ENCODE measurements around the gene BACH1.

Gene BACH1

DNA sequence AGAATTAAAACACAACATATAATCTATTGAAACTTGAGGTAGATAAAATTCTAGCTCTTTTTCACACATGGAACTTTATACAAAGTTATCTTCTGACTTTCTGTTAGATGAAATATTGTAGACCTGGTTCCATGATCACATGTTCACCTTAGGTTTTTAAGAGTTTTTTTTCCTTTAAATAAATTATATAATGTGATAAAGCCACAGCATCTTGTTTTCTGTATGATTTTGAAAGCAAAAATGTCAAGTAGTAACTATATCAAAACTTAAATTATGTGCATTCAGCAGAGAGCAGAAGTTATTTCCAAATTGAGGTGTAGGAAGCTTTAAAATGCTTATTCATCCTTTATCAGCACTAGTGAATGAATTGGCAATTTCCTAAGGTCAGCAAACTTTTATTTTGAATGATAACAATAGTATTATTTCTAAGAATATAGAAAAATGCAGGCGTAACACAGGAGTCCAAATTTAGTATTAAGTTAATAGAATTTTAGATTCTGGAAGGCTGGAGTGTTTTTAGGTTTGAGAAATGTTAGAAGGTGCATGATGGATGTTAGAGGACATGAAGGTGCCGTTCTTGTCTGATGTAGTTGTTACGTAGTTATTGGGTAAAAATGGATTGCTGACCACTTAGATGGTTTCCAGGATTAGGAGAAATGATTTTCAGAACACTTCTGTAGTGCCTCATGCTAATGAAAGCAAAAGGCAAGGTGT lies 17.5 kb downstream of the BACH1 start:
- DNase-seq, result peak; percentile 66

DNA sequence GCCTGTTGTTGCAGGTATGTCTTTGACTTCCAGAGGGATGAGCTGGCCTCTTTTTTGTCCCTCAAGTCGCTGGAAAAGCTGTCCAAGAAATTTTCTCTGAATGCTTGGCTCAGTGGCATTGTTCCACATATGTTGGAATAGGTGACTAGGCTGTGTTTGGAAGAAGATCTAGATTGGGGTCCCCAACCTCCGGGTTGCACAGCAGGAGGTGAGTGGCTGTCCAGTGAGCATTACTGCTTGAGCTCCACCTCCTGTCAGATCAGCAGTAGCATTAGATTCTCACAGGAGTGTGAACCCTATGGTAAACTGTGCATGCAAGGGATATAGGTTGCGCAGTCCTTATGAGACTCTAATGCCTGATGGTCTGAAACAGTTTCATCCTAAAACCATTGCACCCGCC lies 18.1 kb downstream of the BACH1 start:
- no peak for DNase-seq

DNA sequence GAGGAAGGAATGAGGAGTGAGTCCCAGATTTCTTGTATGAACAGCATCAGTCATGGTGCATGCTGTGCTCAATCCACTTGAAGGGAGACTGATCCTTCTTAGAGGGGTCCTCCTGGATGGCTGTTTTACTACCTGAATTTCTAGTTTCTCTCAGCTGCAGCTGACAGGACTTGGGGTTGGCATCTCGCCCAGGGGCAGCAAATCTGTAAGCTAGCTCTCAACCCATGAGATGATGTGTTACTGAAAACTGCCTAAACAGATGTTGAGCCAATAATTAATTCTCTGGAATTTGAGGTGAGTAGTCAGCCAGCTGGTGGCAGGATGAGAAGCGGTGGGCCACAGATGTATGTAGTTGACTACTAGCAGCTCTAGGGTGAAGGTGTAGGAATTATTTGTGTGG lies 19.6 kb downstream of the BACH1 start:
- DNase-seq, result no peak

DNA sequence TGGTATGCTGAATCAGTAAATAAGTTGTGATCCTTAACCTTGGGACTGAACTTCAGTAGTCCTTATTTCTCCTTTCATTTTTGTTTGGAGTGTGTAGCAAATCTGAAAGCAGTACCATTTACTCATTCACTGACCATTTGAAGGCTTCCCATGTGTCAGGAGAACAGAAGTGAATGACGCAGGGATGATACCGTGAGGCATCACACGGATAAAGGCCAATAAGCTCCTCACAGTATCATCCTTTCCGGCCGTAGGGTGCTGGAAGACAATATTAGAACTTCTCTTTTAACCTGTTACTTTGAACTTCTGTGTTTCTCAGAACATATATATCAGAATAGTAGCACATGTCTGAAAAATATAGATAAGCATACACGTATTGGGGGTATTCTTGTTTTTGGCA lies 21.3 kb downstream of the BACH1 start:
- DNase-seq, result peak; percentile 40

DNA sequence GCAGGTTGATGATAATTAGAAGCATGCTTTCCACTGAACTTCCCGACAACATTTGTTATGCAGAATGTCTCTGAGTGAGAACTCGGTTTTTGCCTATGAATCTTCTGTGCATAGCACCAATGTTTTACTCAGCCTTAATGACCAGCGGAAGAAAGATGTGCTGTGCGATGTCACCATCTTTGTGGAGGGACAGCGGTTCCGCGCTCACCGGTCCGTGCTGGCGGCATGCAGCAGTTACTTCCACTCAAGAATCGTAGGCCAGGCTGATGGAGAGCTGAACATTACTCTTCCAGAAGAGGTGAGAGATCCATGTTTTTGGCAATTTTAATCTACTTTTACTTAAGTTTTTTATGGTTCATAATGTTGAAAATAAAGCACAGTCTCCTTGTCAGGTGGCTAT lies 22.5 kb downstream of the BACH1 start:
- no peak for DNase-seq

DNA sequence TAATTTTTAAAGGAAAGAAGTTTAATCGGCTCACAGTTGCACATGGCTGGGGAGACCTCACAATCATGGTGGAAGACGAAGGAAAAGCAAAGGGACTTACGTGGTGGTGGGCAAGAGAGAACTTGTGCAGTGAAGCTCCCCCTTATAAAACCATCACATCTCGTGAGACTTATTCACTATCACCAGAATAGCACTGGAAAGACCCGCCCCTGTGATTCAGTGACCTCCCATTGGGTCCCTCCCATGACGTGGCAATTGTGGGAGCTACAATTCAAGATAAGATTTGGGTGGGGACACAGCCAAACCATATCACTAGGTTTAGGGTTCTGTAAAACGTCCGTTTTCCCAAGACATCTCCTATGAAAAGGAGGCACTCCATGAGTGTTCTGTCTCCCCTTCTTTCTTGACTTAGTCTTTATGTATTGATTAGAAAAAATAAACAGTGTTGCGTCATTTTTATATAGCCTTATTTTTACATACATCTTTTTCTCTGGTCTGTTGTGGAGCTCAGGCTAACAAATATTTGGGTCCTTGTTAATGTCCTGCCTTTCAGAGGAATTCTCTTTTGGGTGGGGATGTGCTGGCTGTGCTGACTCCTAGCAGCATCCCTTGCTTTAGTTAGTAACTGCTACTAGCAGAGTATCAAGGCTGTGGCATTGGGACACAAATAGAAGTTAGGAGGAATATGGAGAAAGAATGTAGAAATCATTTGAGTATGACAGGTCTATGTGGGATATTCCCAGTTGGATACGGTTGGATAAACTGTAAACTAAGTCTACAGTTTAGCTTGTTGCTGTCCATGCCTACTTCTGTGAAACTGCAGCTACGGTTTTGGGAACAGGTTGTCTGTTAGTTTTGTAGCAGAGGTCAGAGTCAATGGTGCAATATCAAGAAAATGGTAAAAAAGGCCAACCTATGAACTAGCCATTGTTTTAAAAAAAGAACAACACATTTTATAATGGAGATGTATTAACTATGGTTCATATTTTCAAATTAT lies 23.5 kb downstream of the BACH1 start:
- DNase-seq, result peak; percentile 17

DNA sequence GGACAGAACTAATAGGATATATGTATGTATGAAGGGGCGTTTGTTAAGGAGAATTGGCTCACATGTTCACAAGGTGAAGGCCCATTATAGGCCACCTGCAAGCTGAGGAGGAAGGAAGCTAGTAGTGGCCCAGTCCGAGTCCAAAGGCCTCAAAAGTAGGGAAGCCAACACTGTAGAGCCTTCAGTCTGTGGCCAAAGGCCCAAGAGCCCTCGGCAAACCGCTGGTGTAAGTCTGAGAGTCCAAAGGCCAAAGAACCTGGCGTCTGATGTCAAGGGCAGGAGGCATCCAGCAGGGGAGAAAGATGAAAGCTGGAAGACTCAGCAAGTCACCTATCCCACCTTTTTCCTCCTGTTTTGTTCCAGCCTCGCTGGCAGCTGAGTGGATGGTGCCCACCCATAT lies 24.5 kb downstream of the BACH1 start:
- no peak for DNase-seq

DNA sequence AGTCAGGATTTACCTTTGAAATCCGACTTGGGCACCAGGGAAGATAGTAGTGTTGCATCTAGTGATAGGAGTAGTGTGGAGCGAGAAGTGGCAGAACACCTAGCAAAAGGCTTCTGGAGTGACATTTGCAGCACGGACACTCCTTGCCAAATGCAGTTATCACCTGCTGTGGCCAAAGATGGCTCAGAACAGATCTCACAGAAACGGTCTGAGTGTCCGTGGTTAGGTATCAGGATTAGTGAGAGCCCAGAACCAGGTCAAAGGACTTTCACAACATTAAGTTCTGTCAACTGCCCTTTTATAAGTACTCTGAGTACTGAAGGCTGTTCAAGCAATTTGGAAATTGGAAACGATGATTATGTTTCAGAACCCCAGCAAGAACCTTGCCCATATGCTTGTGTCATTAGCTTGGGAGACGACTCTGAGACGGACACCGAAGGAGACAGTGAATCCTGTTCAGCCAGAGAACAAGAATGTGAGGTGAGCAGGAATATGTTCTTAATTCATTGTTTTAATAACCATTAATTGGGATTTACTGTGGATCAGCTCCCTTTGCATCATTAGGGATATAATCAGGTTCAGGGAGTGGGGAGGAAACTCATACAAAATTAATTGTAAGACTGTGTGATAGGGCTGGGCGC lies 28.3 kb downstream of the BACH1 start:
- DNase-seq, result no peak

DNA sequence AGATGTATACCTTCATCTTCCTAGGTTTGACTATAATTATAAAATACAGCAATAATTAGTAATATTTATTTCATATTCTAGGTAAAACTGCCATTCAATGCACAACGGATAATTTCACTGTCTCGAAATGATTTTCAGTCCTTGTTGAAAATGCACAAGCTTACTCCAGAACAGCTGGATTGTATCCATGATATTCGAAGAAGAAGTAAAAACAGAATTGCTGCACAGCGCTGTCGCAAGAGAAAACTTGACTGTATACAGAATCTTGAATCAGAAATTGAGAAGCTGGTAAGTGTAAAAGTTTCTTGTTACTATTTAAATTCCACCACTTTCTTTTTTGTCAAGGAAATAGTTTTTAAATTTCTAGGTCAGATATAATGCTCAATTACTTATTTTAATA lies 30.7 kb downstream of the BACH1 start:
- no peak for DNase-seq

DNA sequence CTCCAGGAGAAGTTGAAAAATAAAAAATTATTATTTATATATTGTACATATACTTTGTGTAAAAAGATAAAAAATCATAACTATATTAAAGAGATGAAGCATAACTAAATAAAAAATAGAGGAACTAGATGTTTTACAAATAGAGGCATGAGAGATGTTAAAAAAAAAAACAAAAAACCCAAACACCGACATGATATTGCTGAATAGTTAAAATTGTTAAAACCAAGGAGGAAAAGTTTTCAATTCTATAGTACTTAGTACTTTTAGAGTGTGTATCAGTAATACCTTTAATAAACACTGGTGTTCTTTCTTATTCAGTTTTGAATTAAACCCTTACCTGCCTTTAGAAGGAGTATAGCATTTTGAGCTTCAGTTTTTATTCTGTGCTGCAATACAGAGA lies 32.1 kb downstream of the BACH1 start:
- no peak for DNase-seq

DNA sequence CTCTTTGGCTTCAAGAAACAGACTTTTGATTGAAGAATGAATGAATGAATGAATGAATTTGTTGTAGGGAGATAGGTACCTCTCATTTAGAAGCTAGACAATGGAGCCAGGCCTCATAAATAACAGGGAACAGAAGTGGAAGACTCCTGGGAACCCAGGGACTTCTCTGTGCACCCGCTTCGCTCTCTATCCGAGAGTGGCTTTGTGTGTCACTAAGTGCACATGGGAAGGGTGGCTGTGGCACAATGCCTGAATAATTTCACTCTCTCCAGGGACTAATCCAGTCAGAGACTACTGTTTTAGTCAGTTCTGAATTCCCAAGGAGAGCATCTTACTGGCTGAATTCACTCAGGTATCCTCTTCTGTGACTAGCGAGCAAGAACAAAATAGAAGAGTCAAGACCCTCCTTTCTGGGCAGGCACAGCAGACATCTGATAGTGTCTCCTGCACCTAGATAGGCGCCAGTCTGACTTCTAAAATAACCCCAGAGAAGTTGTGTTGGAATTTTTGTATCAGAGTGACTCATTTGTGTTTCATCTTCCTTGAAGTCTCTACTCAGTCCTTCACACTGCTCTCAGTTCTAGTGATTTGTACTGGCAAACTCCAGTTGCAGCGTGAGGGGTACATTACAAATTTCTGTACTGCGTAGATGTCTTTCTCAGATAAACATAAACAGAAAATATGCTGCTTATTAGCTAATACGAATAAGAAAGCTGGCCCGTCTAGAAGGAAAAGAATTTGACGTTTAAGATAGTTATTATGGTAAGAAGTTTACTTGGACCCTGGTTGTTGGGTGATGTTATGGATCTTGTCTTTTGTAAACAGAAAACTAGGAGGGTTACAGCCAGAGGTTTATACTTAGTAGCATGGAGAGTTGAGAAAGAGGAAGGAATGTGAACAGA lies 34.0 kb downstream of the BACH1 start:
- peak; percentile 37 for DNase-seq

DNA sequence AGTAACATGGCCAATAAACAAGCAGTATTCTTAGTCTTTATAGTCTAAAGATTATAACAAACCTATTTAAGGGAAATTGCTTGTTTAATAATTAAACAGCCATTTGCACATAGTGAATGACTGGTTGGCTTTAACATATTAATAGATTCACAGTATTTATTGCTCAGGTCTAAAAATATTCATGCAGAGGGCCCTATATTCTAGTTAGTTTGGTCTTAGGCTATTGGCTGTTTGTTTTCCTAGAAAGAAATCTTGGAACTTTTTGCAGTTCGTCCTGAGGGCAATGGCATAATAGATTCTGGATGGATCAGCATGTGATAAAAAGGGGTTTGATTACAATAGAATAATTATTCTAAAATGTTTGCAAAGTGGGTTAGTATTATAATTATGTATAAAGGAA lies 34.7 kb downstream of the BACH1 start:
- no peak for DNase-seq

DNA sequence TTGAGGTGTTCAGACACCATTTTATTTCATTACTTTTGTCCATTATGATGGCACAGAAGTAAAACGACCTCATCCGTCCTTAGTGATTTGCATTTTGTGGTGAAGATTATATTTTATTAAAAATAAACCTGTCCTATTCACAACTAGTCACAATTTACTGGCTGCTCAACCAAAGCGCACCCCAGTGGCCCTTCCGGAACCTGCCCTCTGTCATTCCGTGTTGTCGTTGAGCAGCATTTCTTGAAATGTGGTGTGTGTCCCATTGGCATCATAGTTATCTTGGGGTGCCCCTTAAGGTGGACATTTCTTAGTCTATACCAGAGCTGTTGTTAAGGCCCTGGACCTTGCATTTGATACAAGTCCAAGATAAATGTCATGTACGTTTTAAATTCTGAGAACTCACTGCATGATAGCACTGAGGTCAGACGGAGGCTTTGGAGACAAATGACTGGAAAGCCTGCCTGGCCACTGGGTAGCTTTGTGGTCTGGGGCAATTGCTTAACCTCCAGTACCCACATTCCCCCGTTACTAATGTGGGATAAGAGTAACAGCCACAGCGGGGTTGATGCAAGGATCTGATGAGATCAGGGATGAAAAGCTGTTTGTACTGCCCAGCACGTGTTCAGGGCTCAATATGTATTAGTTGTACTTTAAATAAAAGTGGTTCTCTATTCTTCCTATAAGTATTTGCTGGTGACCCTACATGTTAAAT lies 36.2 kb downstream of the BACH1 start:
- DNase-seq, result peak; percentile 93

DNA sequence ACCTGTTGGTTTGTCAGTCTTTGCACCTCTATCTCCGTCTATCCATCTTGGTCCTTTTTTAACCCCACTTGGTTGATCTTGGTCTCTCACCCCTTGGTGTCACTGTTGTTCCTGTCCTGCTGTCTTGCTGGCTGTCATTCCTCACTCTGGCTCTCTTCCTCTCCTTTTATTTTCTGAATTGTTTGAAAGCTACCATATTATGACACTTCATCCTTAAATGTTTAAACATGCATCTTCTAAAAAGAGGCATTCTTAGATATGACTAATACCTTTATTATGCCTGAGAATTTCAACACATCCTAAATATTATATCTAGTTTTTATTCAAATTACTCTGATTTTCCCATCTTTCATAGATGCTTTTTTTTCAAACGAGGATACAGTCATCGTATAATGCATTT lies 37.0 kb downstream of the BACH1 start:
- peak; percentile 51 for DNase-seq

DNA sequence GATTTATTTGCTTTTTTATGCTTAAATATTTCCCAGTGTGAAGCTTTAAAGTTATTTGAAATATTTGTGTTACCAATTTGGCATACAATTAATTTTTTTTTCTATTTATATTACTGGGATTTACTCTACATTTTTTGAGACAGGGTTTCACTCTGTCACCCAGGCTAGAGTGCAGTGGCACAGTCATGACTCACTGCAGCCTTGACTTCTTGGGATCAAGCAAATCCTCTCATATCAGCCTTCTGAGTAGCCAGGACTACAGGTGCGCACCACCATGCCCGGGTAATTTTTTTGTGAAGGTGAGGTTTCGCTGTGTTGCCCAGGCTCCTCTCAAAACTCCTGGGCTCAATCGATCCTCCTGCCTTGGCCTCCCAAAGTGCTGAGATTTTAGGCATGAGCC lies 39.5 kb downstream of the BACH1 start:
- no peak for DNase-seq

DNA sequence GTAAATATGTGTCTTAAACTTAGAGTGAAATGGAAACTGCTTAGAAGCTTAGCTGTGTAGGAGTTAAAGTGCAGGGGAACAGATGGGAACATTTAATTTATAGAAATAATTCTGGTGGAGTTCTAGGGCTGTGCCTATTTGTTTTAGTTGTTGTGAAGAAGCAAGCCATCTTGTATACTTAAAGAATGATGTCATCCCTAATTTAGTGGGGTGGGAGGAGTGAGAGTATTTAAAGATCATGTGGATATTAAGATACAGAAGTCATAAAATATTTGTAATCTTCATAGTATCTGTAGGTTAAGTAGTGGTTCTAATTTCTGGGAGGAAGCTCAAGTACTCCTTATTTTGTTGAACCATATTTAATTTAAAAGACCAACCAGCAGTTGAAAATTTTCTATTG lies 41.5 kb downstream of the BACH1 start:
- peak; percentile 25 for DNase-seq

DNA sequence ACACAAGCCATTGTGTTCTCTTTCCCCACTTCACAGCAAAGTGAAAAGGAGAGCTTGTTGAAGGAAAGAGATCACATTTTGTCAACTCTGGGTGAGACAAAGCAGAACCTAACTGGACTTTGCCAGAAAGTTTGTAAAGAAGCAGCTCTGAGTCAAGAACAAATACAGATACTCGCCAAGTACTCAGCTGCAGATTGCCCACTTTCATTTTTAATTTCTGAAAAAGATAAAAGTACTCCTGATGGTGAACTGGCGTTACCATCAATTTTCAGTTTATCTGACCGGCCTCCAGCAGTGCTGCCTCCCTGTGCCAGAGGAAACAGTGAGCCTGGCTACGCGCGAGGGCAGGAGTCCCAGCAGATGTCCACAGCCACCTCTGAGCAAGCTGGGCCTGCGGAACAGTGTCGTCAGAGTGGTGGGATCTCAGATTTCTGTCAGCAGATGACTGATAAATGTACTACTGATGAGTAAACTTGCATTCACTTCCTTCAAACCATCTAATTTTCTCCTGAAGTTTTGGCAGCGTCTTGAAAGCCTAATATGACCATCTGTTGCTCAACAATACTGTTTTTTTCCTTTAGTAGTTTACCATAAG lies 43.7 kb downstream of the BACH1 start:
- no peak for DNase-seq

DNA sequence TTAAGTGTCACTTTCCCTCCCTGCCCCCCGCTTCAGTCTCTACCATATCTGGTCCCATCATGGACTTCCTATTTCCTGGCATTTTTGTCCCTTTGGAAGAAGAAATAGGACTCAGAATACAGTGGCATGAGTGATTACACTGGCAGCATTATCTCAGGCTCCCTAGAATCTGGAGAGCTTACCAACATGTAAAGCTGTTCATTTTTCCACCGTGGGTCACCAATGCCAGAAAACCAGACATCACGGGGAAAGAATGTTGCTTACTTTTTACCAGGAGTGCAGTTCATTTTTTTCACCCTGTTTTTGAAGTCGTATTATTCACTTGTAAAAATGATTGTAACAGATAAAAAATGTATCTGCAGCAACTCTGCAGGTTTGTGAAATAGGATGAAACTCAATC lies 44.8 kb downstream of the BACH1 start:
- no peak for DNase-seq

DNA sequence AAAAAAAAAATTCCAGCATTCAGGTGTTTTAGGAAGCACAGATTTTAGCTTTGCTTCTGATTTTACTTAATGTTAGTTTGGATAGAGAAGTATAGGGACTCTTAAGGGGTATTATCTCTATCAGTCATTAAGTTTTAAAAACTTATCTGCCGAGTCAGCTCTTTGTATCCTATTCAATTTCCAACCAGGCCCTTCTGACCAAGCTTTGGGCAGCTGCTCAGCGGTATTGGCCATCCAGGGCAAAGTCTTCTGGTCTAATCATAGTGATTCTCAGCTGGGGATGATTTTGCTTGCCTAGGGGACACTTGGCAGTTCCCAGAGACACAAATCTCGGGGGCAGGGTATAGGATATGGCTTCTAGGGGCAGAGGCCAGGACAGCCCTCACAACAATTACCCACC lies 47.6 kb downstream of the BACH1 start:
- DNase-seq, result no peak

DNA sequence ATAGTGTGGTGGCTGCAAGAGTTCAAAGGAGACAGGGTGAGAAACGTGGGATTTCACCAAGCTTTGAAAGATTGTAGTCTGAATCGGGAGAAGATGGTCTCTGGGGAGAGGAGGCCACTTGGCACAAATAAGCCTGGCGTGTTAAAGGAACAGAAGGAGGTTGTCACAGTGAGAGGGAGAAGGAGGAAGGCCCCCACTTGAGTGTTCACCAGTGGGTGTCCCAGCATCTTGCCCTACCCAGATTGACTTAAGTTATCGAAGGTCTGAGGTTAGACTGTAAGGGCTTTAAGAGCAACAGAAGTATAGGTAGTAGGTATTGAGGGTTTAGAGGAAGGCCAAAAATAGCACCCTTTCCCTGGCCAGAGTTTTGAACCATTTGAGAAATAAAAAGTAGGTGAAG lies 48.0 kb downstream of the BACH1 start:
- DNase-seq, result no peak

DNA sequence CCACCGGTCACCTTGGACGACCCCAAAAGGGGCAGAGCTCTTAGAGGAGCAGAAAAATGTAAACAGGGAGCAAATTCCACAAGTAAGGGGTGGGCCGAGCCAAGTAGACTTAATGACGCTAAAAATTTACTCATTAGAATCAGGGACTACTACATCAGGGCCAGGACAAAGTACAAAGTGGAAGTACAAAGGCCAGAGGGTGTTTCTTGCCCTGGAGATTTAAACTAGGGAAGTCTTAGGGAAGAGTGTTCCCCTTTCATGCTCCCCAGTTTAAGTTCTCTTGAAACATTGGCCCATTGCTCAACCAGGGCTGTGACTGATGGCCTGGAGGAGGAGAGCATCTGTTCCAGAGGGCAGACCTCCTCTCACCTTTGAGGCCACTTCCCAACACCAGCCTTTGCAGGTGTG lies 48.6 kb downstream of the BACH1 start:
- DNase-seq, result peak; percentile 23

DNA sequence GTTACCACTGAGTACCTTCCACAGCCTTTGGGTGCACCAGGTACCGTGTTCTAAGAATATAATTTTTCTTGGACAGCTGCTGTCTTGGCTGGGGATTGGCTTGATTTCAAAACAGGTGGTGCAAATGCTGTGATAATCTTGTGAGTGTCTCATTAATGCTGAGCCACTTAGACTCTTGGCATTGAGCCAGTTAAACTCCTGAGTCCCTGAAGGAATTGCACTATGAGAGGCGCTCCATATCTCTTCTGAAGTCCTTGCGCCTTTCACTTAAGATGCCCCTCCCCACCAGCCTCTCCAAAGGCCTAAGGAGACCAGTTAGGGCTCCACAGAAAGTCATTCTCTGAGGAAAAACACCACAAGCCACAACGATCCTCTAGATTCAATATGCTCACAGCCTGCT lies 51.0 kb downstream of the BACH1 start:
- peak; percentile 21 for DNase-seq

All from OCI-M1 (cell line).